G401 (cell line): ENCODE results near the gene TLX2. TPM values are rescaled to one million over a fixed set of nuclear protein-coding genes. Genes with fewer than 3 reads are reported as not detected.
A peak's percentile ranks its signal among the peaks of the same experiment; 100 is the strongest.
"Not testable (repeated sequence)": the region's sequence is repeated elsewhere in the genome, so short reads cannot be mapped to it uniquely, and the experiment has no call there.

Source experiments
- DNase-seq: peaks from one replicate; pipeline ENCODE4 v3.0.0-alpha.2; 2015; ENCODE audit warnings: low spot score
- in situ Hi-C: cut with HindIII; loops from 2 replicates; pipeline ENCODE4 v1.10.0; 2016; ENCODE audit warnings: low sequenced_read_pairs, mixed read lengths
- total RNA-seq: library from RNA; depleted of rRNA; stranded (reverse); fragments of >200 nt; shearing (Covaris generic); gene quantifications from 2 replicates; pipeline ENCODE4 v1.2.3, GENCODE V29; 2014; rRNA removed

Gene TLX2
- not detected in 2 replicates for total RNA-seq

DNA sequence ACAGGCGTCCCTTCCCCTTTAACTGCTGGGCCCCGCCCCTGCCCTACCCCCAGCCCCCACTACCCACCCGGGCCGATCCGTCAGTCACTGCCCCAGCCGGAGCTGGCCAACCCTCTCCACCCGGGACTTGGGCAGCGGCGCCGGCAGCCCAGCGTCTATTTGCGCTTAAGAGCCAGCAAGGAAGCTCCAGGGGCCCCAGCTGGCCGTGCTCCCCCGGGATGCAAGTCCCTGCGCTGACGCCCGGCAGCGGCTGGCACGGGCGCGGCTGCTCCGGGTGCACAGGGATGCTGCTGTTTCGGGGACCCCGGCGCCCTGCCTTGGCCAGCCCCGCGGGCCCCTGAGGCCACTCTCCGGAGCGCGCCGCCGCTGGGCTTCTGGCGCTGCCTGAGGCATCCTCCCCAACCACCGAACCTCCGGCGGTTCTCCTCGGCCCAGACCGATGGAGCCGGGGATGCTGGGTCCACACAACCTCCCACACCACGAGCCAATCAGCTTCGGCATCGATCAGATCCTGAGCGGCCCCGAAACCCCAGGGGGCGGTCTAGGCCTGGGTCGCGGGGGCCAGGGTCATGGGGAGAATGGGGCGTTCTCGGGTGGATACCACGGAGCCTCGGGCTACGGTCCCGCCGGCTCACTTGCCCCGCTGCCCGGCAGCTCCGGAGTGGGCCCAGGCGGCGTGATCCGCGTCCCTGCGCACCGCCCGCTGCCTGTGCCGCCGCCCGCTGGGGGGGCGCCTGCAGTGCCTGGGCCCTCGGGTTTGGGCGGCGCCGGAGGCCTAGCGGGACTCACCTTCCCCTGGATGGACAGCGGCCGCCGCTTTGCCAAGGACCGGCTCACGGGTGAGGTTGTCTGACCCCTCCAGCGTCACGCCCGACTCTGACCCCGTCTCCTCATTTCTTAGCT is at the start of gene TLX2:
TSS of gene TLX2 (plus strand) at position 83 of the 903 bp plus-strand sequence. CDS start at position 440, 357 bp downstream.
- no peak for DNase-seq
- in situ Hi-C loops, result no loop called here

DNA sequence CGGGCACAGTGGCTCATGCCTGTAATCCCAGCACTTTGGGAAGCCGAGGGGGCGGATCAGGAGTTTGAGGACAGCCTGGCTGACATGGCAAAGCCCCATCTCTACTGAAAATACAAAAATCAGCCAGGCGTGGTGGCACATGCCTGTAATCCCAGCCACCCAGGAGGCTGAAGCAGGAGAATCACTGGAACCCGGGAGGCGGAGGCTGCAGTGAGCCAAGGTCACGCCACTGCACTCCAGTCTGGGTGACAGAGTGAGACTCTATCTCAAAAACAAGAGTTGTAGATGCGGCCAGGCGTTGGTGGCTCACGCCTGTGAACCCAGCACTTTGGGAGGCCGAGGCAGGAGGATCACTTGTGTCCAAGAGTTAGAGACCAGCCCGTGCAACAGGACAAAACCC is 43.5 kb upstream of the TLX2 start:
- in situ Hi-C loops, result not testable (repeated sequence)

DNA sequence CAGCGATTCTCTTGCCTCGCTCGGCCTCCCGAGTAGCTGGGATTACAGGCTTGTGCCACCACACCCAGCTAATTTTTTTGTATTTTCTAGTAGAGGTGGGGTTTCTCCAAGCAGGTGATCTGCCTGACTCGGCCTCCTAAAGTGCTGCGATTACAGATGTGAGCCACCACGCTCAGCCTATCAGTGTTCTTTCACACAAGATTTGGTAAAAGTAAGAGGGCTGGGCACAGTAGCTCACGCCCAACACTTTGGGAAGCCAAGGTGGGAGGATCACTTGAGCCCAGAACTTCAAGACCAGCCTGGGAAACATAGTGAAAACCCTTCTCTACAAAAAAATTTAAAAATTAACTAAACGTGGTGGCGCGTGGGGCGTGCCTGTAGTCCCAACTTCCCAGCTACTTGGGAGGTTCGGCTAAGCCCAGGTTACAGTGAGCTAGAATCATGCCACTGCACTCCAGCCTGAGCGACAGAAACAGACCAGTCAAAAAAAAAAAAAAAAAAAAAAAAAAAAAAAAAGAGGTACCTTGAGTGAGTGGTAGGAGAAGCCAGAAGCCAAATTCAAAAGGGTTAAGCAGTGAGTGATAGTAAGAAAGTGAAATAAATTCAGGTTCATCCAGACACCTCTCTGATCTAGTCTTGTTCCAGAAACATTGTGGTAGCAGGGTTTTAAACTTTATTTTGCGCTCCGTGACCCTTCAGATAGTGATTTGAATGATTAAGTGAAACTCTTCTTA is 42.8 kb upstream of the TLX2 start:
- in situ Hi-C loops, result no loop called here
- no peak for DNase-seq

More for the DNA sequence above, 43.5 kb upstream of the TLX2 start:
- DNase-seq, result not testable (repeated sequence)

DNA sequence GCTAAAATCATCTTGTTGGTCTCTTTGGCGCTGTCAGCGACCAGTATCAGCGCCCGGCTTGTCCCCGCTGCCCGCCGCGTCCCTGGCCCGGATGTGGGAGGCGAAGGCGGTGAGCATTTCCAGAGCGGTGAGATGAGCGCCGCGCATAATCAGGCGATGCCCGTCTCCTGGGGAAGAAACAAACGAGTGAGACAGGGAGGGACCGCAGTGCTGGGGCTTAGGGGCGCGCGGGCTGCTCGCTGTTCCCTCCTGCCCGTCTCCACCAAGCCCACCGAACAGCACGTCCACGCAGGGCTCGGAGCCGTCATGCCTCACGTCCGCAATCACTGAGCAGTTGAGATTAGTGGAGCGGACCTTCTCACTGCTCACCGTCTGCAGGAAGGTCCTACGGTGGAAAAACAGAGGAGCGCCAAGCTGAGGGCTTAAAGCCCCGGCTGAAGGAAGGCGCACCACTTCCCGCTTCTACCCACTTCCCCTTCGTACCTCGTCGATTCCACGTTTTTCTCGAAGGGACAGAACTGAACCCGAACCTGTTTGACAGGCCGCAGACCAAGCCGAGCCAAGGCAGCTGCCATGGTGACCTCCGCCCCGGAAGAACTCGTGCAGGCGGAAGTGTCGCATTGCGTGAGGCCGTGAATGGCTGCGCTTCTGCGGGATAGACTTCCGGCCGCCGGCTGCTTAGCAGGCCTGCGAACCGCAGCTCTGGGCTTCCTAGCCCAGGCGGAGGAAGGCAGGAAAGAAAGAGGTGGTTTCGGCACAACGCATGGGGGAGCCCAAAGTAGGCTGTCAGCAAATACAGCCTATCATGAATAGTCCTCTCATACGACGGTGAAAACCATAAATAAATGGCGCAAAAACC is 41.9 kb upstream of the TLX2 start, which contains the start of gene MRPL53:
TSS of gene MRPL53 (minus strand) at position 595 of the 859 bp plus-strand sequence. CDS start at position 575, 20 bp downstream.
- in situ Hi-C loops, result no loop called here
- DNase-seq, result peak; percentile 95

DNA sequence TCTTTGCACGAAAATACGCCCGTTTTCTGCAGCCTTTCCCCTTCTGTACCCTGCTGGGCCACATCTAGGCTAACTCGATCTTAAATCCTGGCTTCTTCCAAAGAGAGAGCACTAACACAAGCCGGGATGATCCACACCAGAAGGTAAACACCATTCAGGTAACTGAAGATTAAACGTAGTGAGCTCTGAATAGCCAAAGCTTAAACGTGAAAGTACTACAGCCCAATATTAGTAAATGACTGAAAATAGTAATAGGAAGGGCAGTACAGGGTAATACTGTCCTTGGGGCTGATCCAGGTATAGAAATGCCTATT is 41.3 kb upstream of the TLX2 start:
- in situ Hi-C loops, result no loop called here
- DNase-seq, result no peak

DNA sequence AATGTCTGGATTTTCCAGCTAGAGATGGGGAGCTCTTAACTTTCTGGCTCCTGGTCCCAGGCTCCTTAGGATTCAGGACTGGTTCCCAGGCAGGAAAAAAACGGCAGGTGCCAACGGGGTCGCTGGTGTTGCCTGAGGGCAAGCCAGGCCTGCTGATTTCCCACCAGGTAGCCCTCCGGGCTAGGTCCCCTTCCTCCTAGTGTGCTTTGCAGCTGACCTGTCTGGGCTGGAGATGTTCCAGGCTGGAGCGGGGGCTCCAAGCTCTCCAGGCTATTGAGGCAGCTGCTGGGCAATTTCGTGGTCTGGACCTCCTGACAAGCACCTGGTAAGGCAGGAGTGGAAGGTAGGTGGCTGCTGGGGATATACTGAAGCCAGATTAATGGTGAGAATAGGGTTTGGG is 39.8 kb upstream of the TLX2 start:
- in situ Hi-C loops, result no loop called here
- no peak for DNase-seq

DNA sequence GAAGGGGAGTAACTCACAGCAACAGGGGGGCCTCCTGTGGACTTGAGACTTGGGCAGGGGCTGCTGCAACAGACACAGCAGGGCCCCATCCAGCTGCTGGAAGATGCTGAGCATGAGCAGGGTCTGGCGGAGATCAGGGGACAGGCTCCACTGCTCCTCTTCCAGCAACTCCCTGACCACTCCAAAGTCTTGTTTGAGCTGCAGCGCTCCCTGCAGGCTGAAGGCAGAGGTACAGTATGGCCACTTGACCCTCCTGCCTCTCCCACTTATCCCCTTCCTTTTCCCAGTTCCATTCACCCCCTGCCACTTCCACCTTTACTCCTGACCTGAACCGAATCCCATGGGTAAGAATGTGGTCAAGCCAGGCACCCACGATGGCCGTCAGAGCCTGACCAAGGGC is 39.4 kb upstream of the TLX2 start:
- in situ Hi-C loops, result no loop called here

DNA sequence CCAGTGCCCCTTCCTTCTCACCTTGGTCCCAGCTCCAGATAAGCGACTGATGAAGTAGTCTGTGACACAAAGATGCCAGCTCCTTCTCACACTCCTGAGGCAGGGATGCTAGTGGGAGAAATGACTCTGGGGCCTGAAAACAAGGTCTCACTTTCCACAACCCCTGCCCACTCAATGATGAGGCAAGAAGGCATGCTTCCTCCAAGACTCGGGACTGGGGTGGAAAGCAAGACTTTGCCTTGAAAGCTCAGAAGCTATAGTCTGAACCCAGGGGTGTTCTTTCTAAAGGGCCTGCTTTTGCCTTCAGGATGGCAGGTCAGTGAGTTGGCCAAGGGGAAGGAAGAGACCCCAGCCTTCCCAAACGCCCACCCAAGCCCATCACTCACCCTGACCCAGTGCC is 32.8 kb upstream of the TLX2 start:
- in situ Hi-C loops, result no loop called here
- DNase-seq, result no peak

More for the DNA sequence above, 39.4 kb upstream of the TLX2 start:
- DNase-seq, result no peak

DNA sequence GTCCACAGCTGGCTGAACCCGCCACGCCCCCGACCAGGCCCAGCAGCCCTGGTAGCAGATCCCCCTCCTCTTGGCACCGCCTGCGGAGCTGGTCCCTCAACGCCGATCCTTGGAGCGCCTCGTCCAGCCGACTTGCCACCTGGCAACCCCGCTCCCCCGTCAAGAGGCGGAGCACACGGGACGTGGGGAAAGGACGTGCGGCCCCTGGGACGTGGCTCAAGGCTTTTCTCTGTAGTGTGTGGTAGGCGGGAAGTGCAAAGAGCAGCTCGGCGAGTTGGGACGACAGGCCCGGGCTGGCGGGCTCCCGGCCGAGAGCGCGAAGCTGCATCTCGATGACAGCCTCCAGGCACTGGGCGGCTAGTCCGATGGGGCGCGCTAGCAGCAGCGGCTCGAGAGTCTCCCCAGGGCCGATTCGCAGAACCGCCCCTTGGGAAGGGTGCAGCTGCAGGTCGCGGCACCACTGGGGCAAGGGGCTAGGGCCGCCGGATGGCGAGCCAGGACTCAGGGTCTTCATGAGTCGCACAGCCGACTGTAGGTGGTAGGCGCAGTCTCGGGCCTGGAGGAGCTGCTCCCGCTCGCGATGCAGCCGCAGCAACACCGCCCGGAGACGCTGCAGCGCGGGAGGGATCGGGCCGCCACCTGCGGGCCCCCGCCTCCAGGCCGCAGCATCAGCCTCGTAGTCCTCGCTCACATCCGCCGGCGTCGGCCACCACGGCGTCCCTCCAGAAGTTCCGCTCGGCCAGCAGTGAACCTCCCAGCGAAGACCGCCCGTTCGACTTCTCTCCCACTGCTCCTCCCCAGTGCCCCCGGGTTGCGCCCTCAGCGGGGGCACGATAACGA is 32.1 kb upstream of the TLX2 start:
- no peak for DNase-seq
- in situ Hi-C loops, result no loop called here

DNA sequence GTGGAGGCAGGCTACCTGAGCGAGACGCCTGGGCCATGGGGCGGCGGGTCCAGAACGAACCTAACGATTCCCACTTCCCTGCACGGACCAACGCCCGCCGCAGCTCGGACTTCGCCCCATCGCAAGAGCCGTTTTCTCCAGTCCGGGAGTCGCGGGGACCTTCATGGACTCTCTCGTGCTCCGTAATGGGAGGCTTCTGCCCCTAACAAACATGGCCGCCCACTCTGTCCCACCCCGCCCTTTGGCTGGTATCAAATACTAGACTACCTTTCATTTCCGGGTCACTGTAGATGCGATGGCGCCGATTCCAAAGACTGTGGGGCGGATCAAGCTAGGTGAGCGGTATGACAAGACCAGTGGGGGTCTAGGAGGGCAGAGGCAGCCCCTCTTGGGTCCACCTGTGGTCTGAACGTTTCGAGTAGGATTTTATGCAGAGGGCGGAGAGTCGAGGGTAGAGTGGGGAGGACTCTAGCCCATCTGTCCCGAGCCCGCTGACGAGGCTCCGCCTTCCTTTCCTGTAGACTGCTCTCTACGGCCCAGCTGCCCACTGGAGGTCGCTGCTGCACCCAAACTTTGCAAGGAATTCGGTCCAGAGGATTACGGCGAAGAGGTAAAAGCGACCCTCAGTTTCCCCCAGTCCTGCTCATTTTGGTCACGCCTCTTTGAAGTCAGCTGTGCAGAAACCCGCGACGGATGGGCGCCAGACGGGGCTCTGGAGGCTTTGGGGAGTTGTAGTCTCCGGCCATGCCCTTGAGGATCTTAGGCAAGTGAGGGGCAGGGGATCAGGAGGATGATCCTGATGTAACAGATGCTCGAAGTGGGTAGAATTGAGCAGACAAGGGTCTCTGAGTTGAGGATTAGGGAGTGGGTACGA is 31.2 kb upstream of the TLX2 start, which contains the start of the genes CCDC142 and TTC31:
TSS of gene CCDC142 (minus strand) at position 198 of the 874 bp plus-strand sequence. CDS start at position 37, 161 bp downstream.
TSS of gene TTC31 (plus strand) at position 281 of the 874 bp plus-strand sequence. CDS start at position 296, 15 bp downstream.
- in situ Hi-C loops, result no loop called here
- peak; percentile 97 for DNase-seq

DNA sequence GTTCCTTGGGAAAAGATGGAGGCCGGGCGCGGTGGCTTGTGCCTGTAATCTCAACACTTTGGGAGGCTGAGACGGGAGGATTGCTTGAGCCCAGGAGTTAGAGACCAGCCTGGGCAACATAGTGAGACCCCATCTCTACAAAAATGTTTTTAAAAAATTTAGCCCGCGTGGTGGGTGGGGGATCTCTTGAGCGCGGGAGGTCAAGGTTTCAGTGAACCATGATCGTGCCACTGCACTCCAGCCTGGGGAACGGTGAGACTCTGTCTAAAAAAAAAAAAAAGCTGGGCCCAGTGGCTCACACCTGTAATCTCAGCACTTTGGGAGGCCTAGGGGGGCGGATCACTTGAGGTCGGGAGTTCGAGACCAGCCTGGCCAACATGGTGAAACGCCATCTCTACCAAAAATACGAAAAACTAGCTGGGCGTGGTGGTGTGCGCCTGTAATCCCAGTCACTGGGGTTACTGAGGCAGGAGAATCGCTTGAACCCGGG is 30.5 kb upstream of the TLX2 start:
- DNase-seq, in situ Hi-C loops: not testable (repeated sequence)

DNA sequence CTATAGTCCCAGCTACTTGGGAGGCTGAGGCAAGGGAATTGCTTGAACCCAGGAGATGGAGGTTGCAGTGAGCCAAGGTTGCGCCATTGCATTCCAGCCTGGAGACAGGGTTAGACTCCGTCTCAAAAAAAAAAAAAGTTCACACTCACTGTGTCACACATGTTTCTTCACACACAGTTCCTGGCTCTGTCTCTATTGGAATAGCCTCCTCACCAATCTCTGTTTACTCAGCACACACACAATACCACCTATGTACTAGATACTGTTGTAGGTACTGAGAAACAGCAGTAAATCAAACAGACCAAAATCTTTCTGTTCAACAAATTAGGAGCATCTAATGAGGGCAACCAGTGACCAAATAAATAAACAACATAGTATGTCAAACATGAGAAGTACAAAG is 28.1 kb upstream of the TLX2 start:
- in situ Hi-C loops, result no loop called here
- DNase-seq, result no peak

DNA sequence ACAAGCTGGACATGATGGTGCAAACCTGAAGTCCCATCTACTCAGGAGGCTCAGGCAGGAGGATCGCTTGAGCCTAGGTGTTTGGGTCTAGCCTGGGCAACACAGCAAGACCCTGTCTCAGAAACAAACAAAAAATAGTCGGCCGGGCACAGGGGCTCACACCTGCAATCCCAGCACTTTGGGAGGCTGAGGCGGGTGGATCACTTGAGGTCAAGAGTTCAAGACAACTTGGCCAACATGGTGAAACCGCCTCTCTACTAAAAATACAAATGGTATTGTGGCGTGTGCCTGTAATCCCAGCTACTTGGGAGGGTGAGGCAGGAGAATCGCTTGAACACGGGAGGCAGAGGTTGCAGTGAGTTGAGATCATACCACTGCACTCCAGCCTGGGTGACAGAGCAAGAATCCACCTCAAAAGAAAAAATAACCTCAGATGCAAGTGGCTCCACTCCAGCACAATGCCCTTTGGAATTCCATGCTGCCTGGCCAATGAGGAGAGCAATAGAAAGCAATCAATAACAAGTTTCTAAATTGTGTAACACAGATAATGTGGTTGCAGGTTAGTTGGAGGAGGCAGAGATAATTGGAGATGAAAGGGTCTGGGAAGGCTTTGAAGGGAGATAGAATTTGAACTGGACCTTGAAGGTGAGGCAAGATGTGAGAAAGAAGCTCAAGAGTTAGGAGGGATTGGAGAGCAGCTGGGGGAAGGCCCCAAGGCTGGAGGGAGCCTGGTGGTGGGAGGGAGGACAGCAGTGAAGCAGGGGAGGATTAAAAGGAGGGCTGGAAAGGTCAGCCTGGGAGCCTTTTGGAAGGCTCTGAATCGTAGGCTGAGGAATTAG is 25.4 kb upstream of the TLX2 start:
- DNase-seq, result no peak
- in situ Hi-C loops, result no loop called here

DNA sequence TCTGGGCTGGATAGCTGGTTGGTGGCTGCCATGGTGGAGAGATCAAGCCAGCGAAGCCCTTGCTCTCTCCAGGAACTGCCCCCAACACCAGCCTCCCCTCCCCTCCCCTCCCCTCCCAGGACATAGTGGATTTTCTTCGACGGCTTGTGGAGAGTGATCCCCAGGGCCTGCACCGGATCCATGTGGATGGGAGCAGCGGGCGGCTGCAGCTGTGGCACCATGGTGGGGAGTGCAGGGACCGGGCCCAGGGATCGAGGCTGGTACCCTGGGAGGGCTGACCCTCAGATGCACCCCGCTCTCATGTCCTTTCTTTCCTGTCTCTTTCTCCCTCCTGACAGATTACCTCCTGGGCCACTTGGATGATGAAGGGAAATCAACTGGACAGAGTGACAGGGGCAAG is 24.3 kb upstream of the TLX2 start:
- no peak for DNase-seq
- in situ Hi-C loops, result no loop called here

DNA sequence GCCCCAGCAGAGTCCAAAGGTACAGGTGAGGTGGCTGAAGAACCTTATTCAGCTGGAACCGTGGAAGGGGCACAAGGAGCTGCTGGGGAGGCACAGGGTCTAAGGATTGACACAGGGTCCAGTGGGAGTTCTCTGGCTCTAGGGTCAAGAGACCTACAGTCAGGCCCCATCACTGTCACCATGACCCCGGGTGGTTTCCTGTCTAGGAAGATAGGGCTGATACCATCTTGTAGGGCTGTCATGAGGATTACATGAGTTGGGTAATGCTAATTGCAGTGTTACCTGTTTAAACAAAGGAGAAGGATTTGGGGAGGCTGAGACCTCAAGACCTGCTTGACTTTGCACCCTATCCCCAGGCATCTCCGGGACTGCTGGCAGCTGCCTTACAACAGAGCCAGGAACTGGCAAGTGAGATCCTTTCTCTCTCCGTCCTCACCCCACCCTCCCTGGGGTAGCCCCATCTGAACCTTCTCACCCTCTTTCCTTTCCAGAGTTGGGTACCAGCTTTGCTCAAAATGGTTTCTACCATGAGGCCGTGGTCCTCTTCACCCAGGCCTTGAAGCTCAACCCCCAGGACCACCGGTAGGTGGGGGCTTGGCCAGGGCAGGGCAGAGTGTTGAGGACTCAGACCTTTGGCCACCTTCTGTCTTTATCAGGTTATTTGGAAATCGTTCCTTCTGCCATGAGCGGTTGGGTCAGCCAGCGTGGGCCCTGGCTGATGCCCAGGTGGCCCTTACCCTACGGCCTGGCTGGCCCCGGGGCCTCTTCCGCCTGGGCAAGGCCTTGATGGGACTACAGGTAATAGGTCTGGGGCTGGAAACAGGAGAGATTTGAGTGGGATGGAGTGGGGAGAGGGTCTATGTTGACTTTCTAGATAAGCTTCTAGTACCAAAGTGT is 22.4 kb upstream of the TLX2 start:
- in situ Hi-C loops, result no loop called here
- DNase-seq, result no peak
